Dermis microvascular lymphatic vessel endothelial cell (primary cell): ENCODE data around the gene MAMDC4. TPM values are rescaled to one million over a fixed set of nuclear protein-coding genes. Genes with fewer than 3 reads are reported as not detected.

Experiments used
- DNase-seq, 2 donors: peaks; one replicate each; pipeline versions ENCODE4 v3.0.0 to v3.0.0-alpha.2; 2010; ENCODE audit warnings: low read depth in 2 of 2
- total RNA-seq: library from RNA; depleted of rRNA; stranded (reverse); fragments of >200 nt; gene quantifications from 2 replicates; pipeline ENCODE4 v1.2.1, GENCODE V29; 2014

The MAMDC4 gene
- total RNA-seq, 1 donor from 2014 or later, result 0.64 TPM

DNA sequence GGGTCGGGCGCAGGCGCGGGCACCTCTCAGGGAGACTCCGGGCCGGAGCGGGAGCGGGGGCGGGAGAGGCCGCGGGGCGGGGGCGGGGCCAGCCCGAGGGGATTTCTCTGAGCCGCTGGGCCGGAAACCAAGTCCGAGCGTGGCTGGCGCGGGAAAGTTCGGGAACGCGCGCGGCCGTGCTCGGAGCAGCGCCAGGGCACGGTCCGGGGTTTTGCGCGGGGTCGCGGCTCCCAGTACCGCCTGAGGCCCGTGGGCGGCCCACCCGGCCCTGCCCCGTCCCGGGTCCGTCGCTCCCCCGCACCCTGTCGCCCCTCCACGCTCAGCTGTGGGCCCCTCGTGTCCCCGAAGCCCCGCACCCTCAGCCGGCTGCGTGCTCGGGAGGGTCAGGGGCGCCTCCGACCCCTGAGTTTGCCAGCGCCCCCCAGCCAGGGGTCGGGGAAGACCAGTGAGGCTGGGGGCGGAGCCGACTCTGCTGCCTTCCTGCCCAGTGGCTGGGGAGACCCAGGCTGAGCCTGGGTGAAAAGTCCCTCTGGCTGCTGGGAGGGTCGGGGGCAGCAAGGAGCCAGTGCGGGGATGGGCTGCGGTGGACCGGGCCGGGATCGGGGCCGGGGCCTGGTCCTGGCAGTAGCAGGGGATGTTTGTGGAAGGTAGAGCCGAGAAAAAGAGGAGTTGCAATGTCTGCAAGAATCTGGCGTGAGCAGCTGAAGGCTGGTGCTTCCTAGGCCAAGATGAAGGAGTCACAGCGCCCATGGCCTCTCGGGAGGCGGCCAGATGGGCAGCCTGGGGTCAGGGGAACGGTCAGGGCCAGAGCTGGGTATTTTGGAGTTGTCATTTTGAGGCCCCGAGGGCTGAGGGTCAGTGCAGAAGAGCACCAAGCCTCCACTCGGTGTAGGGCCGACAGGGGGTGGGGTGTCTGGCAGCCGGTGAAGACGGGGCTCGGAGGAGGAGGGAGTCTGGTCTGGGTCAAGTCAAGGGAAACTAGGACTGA is 34.8 kb downstream of the MAMDC4 start:
- DNase-seq, result peak in 1 of 2 donors; percentile 60

DNA sequence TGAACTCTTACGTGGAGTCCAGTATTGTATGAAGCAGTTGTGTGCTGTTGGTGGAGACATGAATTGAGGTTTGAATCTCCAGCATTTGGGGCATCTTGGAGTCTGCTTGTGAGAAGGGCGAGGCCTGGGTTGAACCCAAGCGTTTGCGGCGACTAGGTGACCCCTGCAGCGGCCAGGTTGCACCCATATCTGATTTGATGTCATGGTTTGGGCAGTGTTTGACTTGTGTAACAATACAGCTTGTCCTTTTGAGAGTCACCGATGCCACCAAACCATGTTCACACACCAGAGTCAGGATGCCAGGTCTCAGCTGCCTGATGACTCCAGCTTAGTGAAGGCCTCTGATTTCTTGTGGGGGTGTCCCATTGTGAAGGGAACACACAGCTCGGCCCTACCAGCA is 36.3 kb downstream of the MAMDC4 start:
- no peak for DNase-seq

DNA sequence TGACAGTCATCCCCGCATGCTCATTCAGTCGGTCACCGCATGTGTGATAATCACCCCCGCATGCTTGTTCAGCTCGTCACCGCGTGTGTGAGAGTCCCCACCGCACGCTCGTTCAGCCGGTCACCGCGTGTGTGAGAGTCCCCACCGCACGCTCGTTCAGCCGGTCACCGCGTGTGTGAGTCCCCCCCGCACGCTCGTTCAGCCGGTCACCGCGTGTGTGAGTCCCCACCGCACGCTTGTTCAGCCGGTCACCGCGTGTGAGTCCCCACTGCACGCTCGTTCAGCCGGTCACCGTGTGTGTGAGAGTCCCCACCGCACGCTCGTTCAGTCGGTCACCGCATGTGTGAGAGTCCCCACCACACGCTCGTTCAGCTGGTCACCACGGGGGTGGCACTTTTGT is 37.7 kb downstream of the MAMDC4 start:
- DNase-seq, result no peak

DNA sequence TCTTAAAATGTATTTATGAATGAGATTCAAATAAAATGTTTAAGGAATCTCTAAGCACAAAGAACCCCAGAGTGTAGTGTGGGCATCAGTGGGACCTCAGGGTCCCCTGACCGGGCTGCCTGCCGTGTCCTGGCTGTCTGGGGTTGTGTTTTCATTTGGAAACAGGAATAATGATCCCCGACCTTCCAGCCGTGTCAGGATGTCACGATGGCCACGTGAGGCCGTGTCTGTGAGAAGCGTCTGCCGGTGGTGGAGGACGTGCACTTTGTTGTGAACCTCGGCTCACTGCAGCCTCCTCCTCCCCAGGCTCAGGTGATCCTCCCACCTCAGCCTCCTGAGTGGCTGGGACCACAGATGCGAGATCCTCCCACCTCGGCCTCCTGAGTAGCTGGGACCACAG is 38.5 kb downstream of the MAMDC4 start:
- DNase-seq, result no peak

DNA sequence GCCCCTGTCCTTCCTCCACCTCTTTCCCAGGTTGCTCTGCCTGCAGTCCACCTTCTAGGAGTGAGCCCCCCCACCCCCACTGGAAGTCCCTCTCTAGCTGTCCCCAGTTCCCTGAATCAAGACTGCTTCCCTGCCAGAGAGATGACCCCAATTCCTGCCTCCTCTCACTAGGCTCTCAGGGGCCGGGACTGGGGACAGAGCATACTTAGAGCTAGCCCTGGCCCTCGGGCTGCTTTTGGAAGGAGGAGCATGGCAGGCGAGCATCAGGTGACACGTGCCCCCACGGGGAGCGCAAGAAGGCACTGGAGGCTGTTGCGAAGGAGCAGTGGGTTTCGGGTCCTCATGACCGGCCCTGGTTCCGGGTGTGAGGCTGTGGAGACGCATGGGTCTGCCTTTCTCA is 43.9 kb downstream of the MAMDC4 start:
- no peak for DNase-seq

DNA sequence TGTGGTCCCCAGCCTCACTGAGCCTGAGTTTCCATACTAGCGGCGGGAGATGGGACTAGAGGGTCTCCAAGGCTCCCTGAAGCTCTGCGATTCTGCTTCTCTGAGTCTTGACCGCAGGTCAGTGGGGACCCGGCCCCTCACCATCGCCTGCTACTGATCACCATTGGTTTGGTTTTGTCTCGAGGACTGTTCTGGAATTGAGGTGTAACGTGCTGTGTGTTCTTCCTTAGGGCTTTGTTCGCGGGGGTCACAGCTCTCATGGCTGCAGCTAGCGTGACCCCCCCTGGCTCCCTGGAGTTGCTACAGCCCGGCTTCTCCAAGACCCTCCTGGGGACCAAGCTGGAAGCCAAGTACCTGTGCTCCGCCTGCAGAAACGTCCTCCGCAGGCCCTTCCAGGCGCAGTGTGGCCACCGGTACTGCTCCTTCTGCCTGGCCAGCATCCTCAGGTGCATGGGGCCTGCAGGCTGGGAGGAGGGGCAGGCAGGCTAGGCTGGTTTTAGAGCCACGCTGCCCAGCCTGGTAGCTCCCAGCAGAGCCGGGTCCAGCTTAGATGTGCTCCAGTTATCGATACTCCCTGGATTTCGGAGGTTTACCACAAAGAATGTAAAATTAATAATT is 46.4 kb downstream of the MAMDC4 start:
- DNase-seq, result no peak

DNA sequence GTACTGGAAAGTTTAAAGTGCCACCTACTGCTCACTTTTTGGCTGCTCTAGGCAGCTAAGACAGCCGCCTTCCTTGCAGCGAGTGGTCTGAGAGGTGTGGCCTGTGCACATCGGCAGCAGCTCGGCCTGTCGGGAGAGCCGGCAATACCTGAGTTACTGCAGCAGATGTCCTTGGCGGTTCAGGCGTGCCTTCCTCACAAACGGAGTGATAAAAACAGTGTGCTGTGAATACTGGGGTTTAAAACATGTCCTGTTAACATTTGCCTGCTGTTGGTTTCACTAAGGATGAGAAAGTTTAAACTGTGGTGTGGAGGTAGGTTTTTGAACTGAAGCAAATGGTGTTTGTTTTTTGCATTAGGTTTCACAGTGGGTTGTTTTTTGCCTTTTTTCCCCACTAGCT is 47.0 kb downstream of the MAMDC4 start:
- no peak for DNase-seq

DNA sequence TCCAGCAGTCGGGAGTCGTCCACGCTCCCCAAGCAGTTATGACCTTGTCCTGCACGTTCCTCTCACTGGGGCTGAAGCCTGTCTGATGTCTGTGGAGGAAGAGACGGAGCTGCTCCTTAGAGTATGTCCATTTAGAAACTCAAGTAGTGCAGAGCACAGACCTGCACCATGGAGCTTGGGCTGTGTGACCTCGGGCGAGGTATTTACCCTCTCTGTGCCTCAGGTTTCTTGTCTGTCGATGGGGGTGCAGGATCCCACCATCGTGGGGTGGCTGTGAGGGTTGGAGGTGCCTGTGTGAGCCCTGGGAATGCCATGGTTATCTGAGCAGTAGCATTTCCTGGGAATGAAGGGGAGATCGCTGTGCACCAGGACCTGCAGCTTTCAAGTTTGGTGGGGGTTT is 48.4 kb downstream of the MAMDC4 start:
- no peak for DNase-seq

DNA sequence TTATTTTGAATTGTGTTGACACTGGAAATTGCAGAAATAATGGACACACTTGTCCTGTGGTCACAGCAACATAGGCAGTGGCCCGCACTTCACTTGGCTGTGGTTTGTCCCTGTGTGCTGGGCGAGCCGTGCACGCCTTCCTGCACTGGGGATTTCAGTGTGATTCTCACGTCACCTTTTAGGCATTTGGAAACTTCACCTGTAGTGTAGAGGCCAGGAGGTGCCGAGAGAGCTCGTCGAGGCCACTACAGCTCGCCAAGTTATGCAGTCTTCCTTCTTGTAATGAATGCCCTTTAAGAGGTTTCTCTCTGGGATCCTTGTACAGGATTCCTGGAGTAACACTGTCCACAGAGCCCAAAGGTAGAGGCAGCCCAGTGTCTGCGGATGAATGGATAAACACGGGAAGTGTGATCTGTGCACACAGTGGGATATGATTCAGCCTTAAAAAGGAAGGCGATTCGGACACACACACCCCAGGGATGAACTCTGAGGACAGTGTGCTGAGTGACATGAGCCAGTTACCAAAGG is 48.9 kb downstream of the MAMDC4 start:
- DNase-seq, result peak in 1 of 2 donors; percentile 87

DNA sequence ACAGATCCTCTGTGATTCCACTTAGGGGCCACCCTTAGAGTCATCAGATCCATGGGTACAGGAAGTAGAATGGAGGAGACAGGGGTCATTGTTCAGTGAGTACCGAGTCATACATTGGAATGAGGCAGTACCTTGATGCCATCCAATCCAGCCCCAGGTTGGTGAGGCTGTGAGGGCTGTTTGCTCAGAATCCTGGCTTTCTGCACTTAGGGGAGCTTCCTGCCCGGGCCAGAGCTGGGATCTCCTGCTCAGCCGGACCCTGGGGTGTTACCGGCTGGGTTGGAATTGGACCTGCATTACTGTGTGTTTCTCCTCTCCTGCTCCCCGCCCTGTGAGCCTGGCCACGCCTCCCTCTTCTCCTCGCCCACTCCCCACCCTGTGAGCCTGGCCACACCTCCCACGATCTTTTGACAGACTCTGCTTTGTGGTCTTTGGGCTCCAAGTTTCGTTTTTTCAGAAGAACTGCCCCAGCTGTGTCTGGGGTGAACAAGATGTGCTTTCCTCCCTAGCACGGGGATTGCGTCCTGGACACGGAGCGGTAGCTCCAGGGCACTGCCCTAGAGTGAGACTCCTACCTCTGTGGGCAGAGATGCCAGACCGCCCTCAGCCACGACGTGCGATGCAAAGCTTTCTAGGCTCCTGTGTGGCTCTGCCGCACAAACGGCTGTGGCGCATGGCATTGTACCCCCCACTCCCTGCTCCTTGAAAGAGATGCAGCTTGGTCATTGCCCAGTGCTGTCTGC is 49.5 kb downstream of the MAMDC4 start:
- DNase-seq, result peak in 1 of 2 donors; percentile 92

DNA sequence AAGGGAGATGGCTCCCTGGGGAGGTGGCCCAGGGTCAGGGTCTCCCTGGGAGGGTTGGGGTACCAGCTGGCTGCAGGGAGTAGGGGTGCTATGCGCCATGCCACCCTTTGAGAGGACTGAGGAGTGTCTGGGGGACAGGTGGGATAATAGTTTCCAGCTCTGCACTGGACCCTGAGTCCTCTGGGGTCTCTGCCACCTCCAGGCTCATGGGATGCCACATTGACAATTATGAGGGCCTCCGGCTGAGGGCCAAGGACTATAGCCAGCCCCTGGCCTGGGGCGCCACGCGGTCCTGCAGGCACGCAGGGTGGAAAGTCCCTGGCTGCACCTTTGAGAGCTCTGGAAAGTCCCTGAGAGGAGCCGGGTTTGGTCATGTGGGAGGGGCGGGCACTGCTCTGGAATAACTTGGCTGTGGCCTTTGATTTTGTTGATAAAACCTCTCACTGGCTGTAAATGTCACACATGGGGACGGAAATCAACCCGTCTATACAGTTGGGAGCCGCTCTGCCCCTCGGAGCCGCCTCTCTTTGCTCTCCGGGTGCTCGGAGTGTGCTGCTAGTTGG is 50.2 kb downstream of the MAMDC4 start:
- DNase-seq, result peak; percentile 87 to 94

DNA sequence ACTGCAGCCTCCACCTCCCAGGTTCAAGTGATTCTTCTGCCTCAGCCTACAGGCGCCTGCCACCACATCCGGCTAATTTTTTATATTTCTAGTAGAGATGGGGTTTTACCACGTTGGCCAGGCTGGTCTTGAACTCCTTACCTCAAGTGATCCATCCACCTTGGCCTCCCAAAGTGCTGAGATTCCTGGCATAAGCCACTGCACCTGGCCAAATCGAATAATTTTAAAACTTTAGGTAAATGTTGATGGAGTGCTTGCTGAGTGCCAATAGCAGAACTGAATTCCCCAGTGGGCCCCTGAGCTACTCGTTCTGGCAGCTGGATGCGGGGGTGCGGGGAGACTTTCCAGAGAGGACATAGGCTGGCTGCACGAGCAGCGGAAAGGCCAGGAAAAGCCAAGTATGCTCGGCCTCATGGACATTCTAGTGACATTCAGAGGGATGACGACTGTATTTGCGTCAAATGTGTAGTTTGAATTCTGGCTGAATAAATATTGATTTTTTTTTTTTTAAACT is 51.0 kb downstream of the MAMDC4 start:
- DNase-seq, result peak in 1 of 2 donors; percentile 72

DNA sequence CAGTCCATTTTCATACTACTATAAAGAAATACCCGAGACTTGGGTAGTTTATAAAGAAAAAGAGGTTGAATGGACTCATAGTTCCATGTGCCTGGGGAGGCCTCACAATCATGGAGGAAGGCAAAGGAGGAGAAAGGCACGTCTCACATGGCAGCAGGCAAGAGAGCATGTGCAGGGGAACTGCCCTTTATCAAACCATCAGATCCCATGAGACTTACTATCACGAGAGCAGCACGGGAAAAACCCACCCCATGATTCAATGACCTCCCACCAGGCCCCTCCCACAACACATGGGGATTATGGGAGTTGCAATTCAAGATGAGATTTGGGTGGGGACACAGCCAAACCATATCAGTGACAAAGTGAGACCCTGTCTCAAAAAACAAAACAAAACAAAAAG is 54.1 kb downstream of the MAMDC4 start:
- no peak for DNase-seq

DNA sequence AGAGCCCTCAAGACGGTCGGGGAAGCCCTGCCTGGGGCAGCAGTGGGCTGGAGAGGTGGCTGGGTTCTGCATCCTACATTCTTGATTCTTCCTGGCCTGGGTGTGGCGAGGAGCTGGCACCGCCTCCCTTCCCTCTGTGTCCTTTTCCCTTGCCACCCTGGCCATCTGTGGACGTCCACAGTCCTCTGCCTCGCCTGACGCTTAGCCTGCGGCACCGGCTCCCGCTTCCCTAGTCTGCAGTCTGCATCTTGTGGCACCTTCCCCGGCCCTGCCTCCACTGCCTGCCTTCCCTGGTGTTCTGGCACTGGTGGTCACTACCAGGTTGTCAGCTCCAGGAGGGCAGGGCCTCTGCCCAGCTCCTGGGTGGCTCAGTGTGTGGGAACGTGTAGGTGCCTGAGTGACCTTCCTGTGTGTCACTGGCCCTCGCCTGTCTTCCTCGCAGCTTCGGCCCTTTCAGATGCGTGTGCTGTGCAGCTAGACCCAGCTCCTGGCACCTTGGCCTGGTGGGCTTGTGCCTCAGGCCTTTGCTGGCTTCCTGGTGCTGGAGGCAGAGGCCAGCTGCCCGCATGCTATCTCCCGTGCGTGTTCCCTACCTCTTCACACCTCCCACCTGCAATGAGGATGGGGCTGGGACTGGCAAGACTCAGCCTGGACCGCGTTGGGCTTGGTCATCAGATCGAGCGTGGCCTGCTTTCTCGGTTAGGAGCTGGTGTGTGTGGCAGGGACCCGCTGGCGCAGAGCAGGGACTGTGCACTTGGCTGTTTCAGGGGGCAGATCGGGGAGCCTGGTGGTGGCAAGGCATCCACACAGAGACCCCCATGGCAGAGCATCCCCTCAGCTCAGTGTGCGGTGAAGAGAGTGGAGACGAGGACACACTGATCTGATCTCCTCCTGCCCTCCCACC is 55.1 kb downstream of the MAMDC4 start:
- DNase-seq, result no peak

Other genes starting within 250 kb of the MAMDC4 start
- 330 and 460 TPM in 2 replicates for gene EGFL7, start 189.4 kb upstream of the MAMDC4 start, total RNA-seq
- 38.3 and 47.9 TPM in 2 replicates for gene AGPAT2, start 164.9 kb upstream of the MAMDC4 start, total RNA-seq
- gene DIPK1B, start 139.8 kb upstream of the MAMDC4 start, total RNA-seq, result 70.8 and 93.8 TPM in 2 replicates
- 0.13 TPM in 1 of 2 replicates, not detected in the other for gene LCN10, start 109.4 kb upstream of the MAMDC4 start, total RNA-seq
- gene LCN6, start 103.8 kb upstream of the MAMDC4 start, total RNA-seq, result 0.13 TPM in 1 of 2 replicates, not detected in the other
- gene LCN8, start 94.1 kb upstream of the MAMDC4 start, total RNA-seq, result not detected in 2 replicates
- gene LCN15, start 87.8 kb upstream of the MAMDC4 start, total RNA-seq, result 0.13 TPM in 1 of 2 replicates, not detected in the other
- gene TMEM141, start 61.0 kb upstream of the MAMDC4 start, total RNA-seq, result 54.1 and 58.8 TPM in 2 replicates
- gene CCDC183, start 56.0 kb upstream of the MAMDC4 start, total RNA-seq, result 0.26 and 0.51 TPM in 2 replicates
- gene RABL6, start 44.4 kb upstream of the MAMDC4 start, total RNA-seq, result 51.1 and 67.6 TPM in 2 replicates
- gene AJM1, start 9.9 kb upstream of the MAMDC4 start, total RNA-seq, result 0.51 and 0.89 TPM in 2 replicates
- gene PHPT1, start 2.9 kb upstream of the MAMDC4 start, total RNA-seq, result 207 and 242 TPM in 2 replicates
- gene EDF1, start 14.0 kb downstream of the MAMDC4 start, total RNA-seq, result 236 and 240 TPM in 2 replicates
- 13.0 and 21.9 TPM in 2 replicates for gene TRAF2, start 34.2 kb downstream of the MAMDC4 start, total RNA-seq
- gene FBXW5, start 92.4 kb downstream of the MAMDC4 start, total RNA-seq, result 130 and 218 TPM in 2 replicates
- 0.51 and 0.77 TPM in 2 replicates for gene C8G, start 92.9 kb downstream of the MAMDC4 start, total RNA-seq
- not detected in 2 replicates for gene LCN12, start 99.9 kb downstream of the MAMDC4 start, total RNA-seq
- gene PTGDS, start 125.2 kb downstream of the MAMDC4 start, total RNA-seq, result 0.13 and 0.25 TPM in 2 replicates
- not detected in 2 replicates for gene LCNL1, start 130.6 kb downstream of the MAMDC4 start, total RNA-seq
- 6.7 and 8.5 TPM in 2 replicates for gene PAXX, start 140.1 kb downstream of the MAMDC4 start, total RNA-seq
- not detected in 2 replicates for gene CLIC3, start 144.2 kb downstream of the MAMDC4 start, total RNA-seq
- 4.5 and 9.9 TPM in 2 replicates for gene ABCA2, start 175.9 kb downstream of the MAMDC4 start, total RNA-seq
- not detected in 2 replicates for gene FUT7, start 179.7 kb downstream of the MAMDC4 start, total RNA-seq
- gene NPDC1, start 193.8 kb downstream of the MAMDC4 start, total RNA-seq, result 10.0 and 14.4 TPM in 2 replicates
- gene ENTPD2, start 201.7 kb downstream of the MAMDC4 start, total RNA-seq, result not detected in 2 replicates
- gene SAPCD2, start 218.2 kb downstream of the MAMDC4 start, total RNA-seq, result 5.1 and 10.3 TPM in 2 replicates
- 12.8 and 30.1 TPM in 2 replicates for gene UAP1L1, start 225.2 kb downstream of the MAMDC4 start, total RNA-seq
- gene MAN1B1, start 234.6 kb downstream of the MAMDC4 start, total RNA-seq, result 42.7 and 56.8 TPM in 2 replicates